ENCODE measurements around the gene PID1.

Gene PID1

DNA sequence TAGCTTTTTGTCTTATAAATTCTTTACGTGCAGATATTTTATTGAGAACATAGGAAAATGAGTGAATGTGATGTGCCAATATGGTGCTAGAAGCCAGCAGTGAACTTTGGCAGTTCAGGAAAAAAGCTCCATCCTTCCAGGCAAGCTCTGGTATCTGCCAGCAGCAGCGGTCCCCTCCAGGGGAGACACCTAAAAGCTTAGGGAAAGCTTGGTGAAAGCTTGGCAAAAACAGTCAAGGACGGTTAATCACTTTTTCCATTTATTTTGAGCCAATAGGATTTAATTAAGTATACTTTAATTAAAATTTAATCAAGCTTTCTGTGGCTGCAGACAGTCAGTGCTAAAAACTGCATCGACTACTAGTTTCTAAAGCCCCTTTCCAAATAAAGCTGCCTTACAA lies 60.4 kb downstream of the PID1 start:
- Histone ChIP-seq H3K9ac (ENCODE audit: low read length) (no peak overlapping the region), H3K27ac (ENCODE audit: low read length) (no peak overlapping the region), H3K4me3 (ENCODE audit: low read length) (no peak overlapping the region), H3K9me3 (replicated peaks; ENCODE audit: insufficient read depth, low read length) (no peaks in the 10 kb centered on the region), H2AFZ (ENCODE audit: low read length) (no peak overlapping the region), H3K4me1 (ENCODE audit: low read length) (no peaks in the 10 kb centered on the region), H4K20me1 (ENCODE audit: insufficient read depth, low read length) (no peaks in the 10 kb centered on the region), H3K9me2 (replicated peaks; ENCODE audit: insufficient read depth, low read length) (no peaks in the 10 kb centered on the region), H3K4me2 (ENCODE audit: low read depth, low read length) (no peak overlapping the region), H3F3A (ENCODE audit: insufficient read depth, low read length) (no peaks in the 10 kb centered on the region), H3K36me3 (replicated peaks; ENCODE audit: insufficient read depth, low read length) (no peaks in the 10 kb centered on the region), H3K79me2 (ENCODE audit: low read length) (no peaks in the 10 kb centered on the region), H3K27me3 (replicated peaks; ENCODE audit: insufficient read depth, low read length) (no peaks in the 10 kb centered on the region)
- DNase-seq, result no peak
- TF ChIP-seq EZH2phosphoT487 (IDR thresholded peaks at IDR 0.05; ENCODE audit: low read length) (no peak), EZH2 (optimal IDR thresholded peaks at IDR 0.05; ENCODE audit: low read depth, low read length) (no peak)
- TF ChIP-seq, protein P1, sequence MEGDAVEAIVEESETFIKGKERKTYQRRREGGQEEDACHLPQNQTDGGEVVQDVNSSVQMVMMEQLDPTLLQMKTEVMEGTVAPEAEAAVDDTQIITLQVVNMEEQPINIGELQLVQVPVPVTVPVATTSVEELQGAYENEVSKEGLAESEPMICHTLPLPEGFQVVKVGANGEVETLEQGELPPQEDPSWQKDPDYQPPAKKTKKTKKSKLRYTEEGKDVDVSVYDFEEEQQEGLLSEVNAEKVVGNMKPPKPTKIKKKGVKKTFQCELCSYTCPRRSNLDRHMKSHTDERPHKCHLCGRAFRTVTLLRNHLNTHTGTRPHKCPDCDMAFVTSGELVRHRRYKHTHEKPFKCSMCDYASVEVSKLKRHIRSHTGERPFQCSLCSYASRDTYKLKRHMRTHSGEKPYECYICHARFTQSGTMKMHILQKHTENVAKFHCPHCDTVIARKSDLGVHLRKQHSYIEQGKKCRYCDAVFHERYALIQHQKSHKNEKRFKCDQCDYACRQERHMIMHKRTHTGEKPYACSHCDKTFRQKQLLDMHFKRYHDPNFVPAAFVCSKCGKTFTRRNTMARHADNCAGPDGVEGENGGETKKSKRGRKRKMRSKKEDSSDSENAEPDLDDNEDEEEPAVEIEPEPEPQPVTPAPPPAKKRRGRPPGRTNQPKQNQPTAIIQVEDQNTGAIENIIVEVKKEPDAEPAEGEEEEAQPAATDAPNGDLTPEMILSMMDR (IDR thresholded peaks at IDR 0.05; ENCODE audit: low read length), result no peak

DNA sequence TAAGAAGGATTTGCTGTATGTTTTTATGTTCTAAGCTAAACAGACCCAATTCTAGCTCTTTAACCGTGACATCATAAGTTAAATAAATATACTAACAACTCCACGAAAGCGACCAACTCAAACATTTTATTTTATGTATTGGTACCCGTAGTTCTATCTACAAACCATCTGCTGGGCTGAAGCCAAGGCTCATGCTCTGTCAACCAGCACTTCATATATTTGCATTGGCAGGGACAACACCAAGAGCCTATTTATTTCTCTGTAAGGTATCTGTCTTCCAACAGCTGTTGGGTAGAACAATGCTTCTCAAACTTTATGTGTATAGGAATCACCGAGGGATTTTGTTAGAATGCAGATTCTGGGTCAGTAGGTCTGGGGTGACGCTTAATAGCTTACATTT lies 64.5 kb downstream of the PID1 start:
- TF ChIP-seq, protein P1 (IDR thresholded peaks at IDR 0.05; ENCODE audit: low read length), result no peak
- TF ChIP-seq EZH2 (optimal IDR thresholded peaks at IDR 0.05; ENCODE audit: low read depth, low read length) (no peak), EZH2phosphoT487 (IDR thresholded peaks at IDR 0.05; ENCODE audit: low read length) (no peak)
- Histone ChIP-seq H2AFZ (ENCODE audit: low read length) (no peak overlapping the region), H3K36me3 (replicated peaks; ENCODE audit: insufficient read depth, low read length) (no peaks in the 10 kb centered on the region), H3K27ac (ENCODE audit: low read length) (no peak overlapping the region), H3K4me1 (ENCODE audit: low read length) (no peaks in the 10 kb centered on the region), H3K27me3 (replicated peaks; ENCODE audit: insufficient read depth, low read length) (no peaks in the 10 kb centered on the region), H4K20me1 (ENCODE audit: insufficient read depth, low read length) (no peaks in the 10 kb centered on the region), H3K9ac (ENCODE audit: low read length) (no peak overlapping the region), H3K9me2 (replicated peaks; ENCODE audit: insufficient read depth, low read length) (no peaks in the 10 kb centered on the region), H3K4me2 (ENCODE audit: low read depth, low read length) (no peak overlapping the region), H3K79me2 (ENCODE audit: low read length) (no peaks in the 10 kb centered on the region), H3K4me3 (ENCODE audit: low read length) (no peak overlapping the region), H3F3A (ENCODE audit: insufficient read depth, low read length) (no peaks in the 10 kb centered on the region), H3K9me3 (replicated peaks; ENCODE audit: insufficient read depth, low read length) (no peaks in the 10 kb centered on the region)
- DNase-seq, result no peak

DNA sequence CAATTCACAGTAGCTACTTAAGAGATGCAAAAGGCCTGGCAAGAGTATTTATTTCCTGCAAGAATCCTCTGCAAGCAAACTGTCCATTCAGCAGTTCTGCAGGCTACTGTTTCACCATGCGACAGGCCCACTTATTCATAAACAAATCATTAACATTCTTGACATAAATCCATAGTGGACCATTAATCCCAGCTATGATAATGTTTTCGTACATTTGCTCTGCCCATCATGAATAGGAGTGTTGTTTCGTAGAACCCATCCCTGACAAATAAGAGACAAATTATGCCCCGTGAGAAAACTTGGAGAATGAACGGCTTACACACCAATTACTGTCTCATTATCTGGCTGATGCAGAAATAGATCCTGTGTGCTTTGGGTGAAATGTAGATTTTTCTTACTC lies 65.4 kb downstream of the PID1 start:
- no peaks in the 10 kb centered on the region for H4K20me1 ChIP-seq (ENCODE audit: insufficient read depth, low read length)
- H3K4me2 ChIP-seq (ENCODE audit: low read depth, low read length), result no peak overlapping the region
- no peak overlapping the region for H3K4me3 ChIP-seq (ENCODE audit: low read length)
- DNase-seq, result no peak
- H3K9me2 ChIP-seq (replicated peaks; ENCODE audit: insufficient read depth, low read length), result no peaks in the 10 kb centered on the region
- TF ChIP-seq EZH2phosphoT487 (IDR thresholded peaks at IDR 0.05; ENCODE audit: low read length) (no peak), EZH2 (optimal IDR thresholded peaks at IDR 0.05; ENCODE audit: low read depth, low read length) (no peak)
- TF ChIP-seq, protein P1 (IDR thresholded peaks at IDR 0.05; ENCODE audit: low read length), result no peak
- H3K36me3 ChIP-seq (replicated peaks; ENCODE audit: insufficient read depth, low read length), result no peaks in the 10 kb centered on the region
- no peak overlapping the region for H3K27ac ChIP-seq (ENCODE audit: low read length)
- no peak overlapping the region for H2AFZ ChIP-seq (ENCODE audit: low read length)
- H3K27me3 ChIP-seq (replicated peaks; ENCODE audit: insufficient read depth, low read length), result no peaks in the 10 kb centered on the region
- H3K9me3 ChIP-seq (replicated peaks; ENCODE audit: insufficient read depth, low read length), result no peaks in the 10 kb centered on the region
- no peaks in the 10 kb centered on the region for H3F3A ChIP-seq (ENCODE audit: insufficient read depth, low read length)
- H3K4me1 ChIP-seq (ENCODE audit: low read length), result no peaks in the 10 kb centered on the region
- H3K79me2 ChIP-seq (ENCODE audit: low read length), result no peaks in the 10 kb centered on the region
- no peak overlapping the region for H3K9ac ChIP-seq (ENCODE audit: low read length)
